ENCODE results near the gene PAXX. TPM values are rescaled to one million over a fixed set of nuclear protein-coding genes. Genes with fewer than 3 reads are reported as not detected.
A peak's percentile ranks its signal among the peaks of the same experiment; 100 is the strongest.

Gene PAXX
- total RNA-seq, 2 donors from 2014 or later, result 49.9 to 57.3 TPM

- peaks cover 24 to 37% of the 10 kb centered on the region in 2 donors for H3K4me1 ChIP-seq (ENCODE audit: control insufficient read depth in 1 of 2, low read depth in 2 of 2)
- ATAC-seq (ENCODE audit: insufficient number of reproducible peaks, low FRiP score, low read depth) (no peak), DNase-seq (ENCODE audit: low spot score) (no peak)
- peak within 1 kb of the TSS in 1 of 2 donors; percentile 54 for H3K27ac ChIP-seq
- H3K27me3 ChIP-seq (replicated peaks; ENCODE audit: insufficient read depth), result no peaks in the 10 kb centered on the region
- H3K9me3 ChIP-seq, result no peaks in the 10 kb centered on the region
- TF ChIP-seq CTCF (IDR thresholded peaks at IDR 0.05), result no peak
- peak within 1 kb of the TSS; percentile 63 for H3K4me3 ChIP-seq
- no peaks in the 10 kb centered on the region for H3K36me3 ChIP-seq
Observed at GRCh38 chr9:136996361-136997292, 4.4 kb downstream of the PAXX start, which contains the start of gene CLIC3. Gene CLIC3, minus strand, starts transcription at chr9:136996568. Its CDS starts 25 bp downstream, at chr9:136996543.

- no peak for ATAC-seq (ENCODE audit: insufficient number of reproducible peaks, low FRiP score, low read depth)
- Histone ChIP-seq H3K27me3 (replicated peaks; ENCODE audit: insufficient read depth) (no peaks in the 10 kb centered on the region), H3K27ac (no peak overlapping the region), H3K36me3 (no peaks in the 10 kb centered on the region), H3K4me3 (no peak overlapping the region), H3K9me3 (no peaks in the 10 kb centered on the region), H3K4me1 (ENCODE audit: control insufficient read depth in 1 of 2, low read depth in 2 of 2) (peaks cover 24 to 37% of the 10 kb centered on the region in 2 donors)
- TF ChIP-seq CTCF (IDR thresholded peaks at IDR 0.05), result no peak
- DNase-seq (ENCODE audit: low spot score), result no peak
Observed at GRCh38 chr9:136997371-136997770, 5.1 kb downstream of the PAXX start.

DNA sequence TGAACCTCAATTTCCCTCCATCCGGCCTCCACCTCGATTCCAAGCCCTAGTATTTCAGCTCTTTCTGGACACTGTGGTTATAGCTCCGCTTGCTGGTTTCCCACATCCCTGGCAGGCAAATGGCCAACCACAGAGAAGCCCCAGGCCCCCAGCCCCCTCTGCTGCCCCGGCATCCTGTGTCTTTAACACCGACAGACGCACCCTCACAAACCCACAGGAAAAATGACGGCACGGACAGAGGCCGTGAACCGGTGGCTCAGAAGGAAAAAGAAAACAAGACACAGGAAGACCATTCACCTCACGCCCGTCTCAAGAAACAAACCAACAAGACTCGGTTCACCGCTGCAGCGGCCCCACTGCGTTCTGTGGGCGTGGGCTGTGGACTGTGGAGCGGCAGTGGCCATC lies 5.6 kb downstream of the PAXX start:
- Histone ChIP-seq H3K27ac (no peak overlapping the region), H3K36me3 (no peaks in the 10 kb centered on the region), H3K4me3 (no peak overlapping the region), H3K9me3 (no peaks in the 10 kb centered on the region), H3K27me3 (replicated peaks; ENCODE audit: insufficient read depth) (no peaks in the 10 kb centered on the region), H3K4me1 (ENCODE audit: control insufficient read depth in 1 of 2, low read depth in 2 of 2) (peaks cover 22 to 33% of the 10 kb centered on the region in 2 donors)
- no peak for TF ChIP-seq CTCF (IDR thresholded peaks at IDR 0.05)
- DNase-seq (ENCODE audit: low spot score), result no peak
- ATAC-seq (ENCODE audit: insufficient number of reproducible peaks, low FRiP score, low read depth), result no peak

DNA sequence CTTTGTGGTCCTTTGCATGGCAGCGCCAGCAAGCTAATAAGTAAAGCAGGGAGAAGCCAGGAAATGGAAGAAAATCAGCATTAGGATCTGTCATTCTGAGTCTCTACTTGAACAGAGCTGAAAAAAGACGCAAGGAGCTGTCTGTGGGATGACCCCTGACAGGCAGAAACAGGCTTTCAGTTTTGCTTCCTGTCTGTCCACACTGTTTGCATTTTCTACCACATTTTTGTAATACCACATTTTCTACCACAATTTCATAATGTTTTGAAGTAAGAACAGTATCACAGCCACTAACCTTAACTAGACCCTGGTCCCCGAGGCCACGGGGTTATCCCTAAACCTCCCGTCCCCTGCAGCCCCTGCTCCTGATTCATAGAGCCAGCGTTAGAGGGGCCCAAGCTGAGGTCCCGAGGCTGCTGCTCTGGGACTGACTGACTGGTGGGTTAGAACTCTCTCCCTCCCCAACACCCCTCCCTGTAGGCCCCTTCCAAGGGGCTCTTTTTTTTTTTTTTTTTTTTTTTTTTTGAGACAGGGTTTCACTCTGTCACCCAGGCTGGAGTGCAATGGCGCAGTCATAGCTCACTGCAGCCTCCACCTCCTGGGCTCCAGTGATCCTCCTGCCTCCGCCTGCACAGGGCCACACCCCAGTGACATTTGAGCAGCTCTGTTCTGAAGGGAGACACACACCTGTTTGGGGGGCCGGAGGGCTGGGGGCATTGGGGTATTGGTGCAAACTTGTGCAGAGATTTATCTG lies 8.1 kb downstream of the PAXX start:
- no peak for TF ChIP-seq CTCF (IDR thresholded peaks at IDR 0.05)
- Histone ChIP-seq H3K4me3 (no peak overlapping the region), H3K4me1 (ENCODE audit: control insufficient read depth in 1 of 2, low read depth in 2 of 2) (peaks cover 15 to 18% of the 10 kb centered on the region in 2 donors), H3K36me3 (no peaks in the 10 kb centered on the region), H3K9me3 (no peaks in the 10 kb centered on the region), H3K27me3 (replicated peaks; ENCODE audit: insufficient read depth) (no peaks in the 10 kb centered on the region), H3K27ac (no peak overlapping the region)
- ATAC-seq (ENCODE audit: insufficient number of reproducible peaks, low FRiP score, low read depth) (no peak), DNase-seq (ENCODE audit: low spot score) (no peak)
